GM23338 (cell line): ENCODE measurements around the gene TSEN2. TPM values are rescaled to one million over a fixed set of nuclear protein-coding genes. Genes with fewer than 3 reads are reported as not detected.

Experiments used
- ATAC-seq: fragments of 200-7000 bp; cut with Tn5 transposase; 3 replicates; pipeline ENCODE4 v1.9.1; 2020
- DNase-seq: peaks from one replicate; pipeline ENCODE4 v3.0.0-alpha.2; 2015; ENCODE audit warnings: low spot score
- H2AFZ ChIP-seq: fragments of 200-600 bp; sonication (generic); 2 replicates; pipeline ENCODE4 v1.8.0; 2016; ENCODE audit warnings: antibody characterized with exemption, mild to moderate bottlenecking, moderate library complexity
- H3F3A ChIP-seq: fragments of 200-600 bp; sonication (generic); replicated peaks from 2 replicates; pipeline ENCODE4 v1.8.0; 2017; ENCODE audit warnings: antibody characterized with exemption, mixed run types, low read depth
- H3K27ac ChIP-seq: fragments of 200-600 bp; sonication (generic); 2 replicates; pipeline ENCODE4 v1.6.1; 2016; ENCODE audit warnings: low read depth
- H3K27me3 ChIP-seq: fragments of 200-600 bp; sonication (generic); 2 replicates; pipeline ENCODE4 v1.8.0; 2016; ENCODE audit warnings: mild to moderate bottlenecking, mixed run types, moderate library complexity; ENCODE audit not compliant: insufficient read depth
- H3K36me3 ChIP-seq: fragments of 200-600 bp; sonication (generic); 2 replicates; pipeline ENCODE4 v1.8.0; 2016; ENCODE audit warnings: mild to moderate bottlenecking; ENCODE audit not compliant: insufficient read depth
- H3K4me1 ChIP-seq: fragments of 200-600 bp; sonication (generic); 2 replicates; pipeline ENCODE4 v1.8.0; 2016; ENCODE audit warnings: mild to moderate bottlenecking, moderate library complexity; ENCODE audit not compliant: insufficient read depth
- H3K4me2 ChIP-seq: fragments of 200-600 bp; sonication (generic); 2 replicates; pipeline ENCODE4 v1.7.1; 2017; ENCODE audit warnings: mixed run types
- H3K4me3 ChIP-seq: fragments of 200-600 bp; sonication (generic); 2 replicates; pipeline ENCODE4 v1.6.1; 2016; ENCODE audit warnings: mixed run types
- H3K79me2 ChIP-seq: fragments of 200-600 bp; sonication (generic); replicated peaks from 2 replicates; pipeline ENCODE4 v1.8.0; 2017; ENCODE audit warnings: mild to moderate bottlenecking; ENCODE audit not compliant: insufficient read depth
- H3K9me2 ChIP-seq: fragments of 200-600 bp; sonication (generic); 2 replicates; pipeline ENCODE4 v1.8.0; 2017; ENCODE audit not compliant: insufficient read depth
- H4K20me1 ChIP-seq: fragments of 200-600 bp; sonication (generic); replicated peaks from 2 replicates; pipeline ENCODE4 v1.8.0; 2017; ENCODE audit warnings: mild to moderate bottlenecking; ENCODE audit not compliant: insufficient read depth
- H3K27ac Mint-ChIP-seq: 2 replicates; pipeline ENCODE4 v1.8.0; 2020; ENCODE audit warnings: inconsistent platforms, mild to moderate bottlenecking, moderate library complexity, mixed read lengths
- H3K27me3 Mint-ChIP-seq: 3 replicates; pipeline ENCODE4 v1.8.0; 2022; ENCODE audit warnings: low read depth, mild to moderate bottlenecking, moderate library complexity, mixed read lengths, inconsistent platforms; ENCODE audit not compliant: insufficient read depth, poor library complexity
- H3K36me3 Mint-ChIP-seq: 3 replicates; pipeline ENCODE4 v1.8.0; 2021; ENCODE audit warnings: low read depth, mild to moderate bottlenecking, inconsistent platforms, moderate library complexity, mixed read lengths
- H3K4me1 Mint-ChIP-seq: 3 replicates; pipeline ENCODE4 v1.8.0; 2020; ENCODE audit warnings: mild to moderate bottlenecking, inconsistent platforms, mixed read lengths
- H3K4me3 Mint-ChIP-seq: 3 replicates; pipeline ENCODE4 v1.8.0; 2021; ENCODE audit warnings: moderate library complexity, mild to moderate bottlenecking, inconsistent platforms, mixed read lengths
- H3K9me3 Mint-ChIP-seq: 3 replicates; pipeline ENCODE4 v1.8.0; 2020; ENCODE audit warnings: moderate library complexity, mild to moderate bottlenecking, inconsistent platforms, mixed read lengths
- CREB1 ChIP-seq: fragments of 250-450 bp; sonication (Bioruptor Pico); IDR thresholded peaks from 2 replicates; pipeline ENCODE4 v1.5.0; 2020; ENCODE audit warnings: low read depth, mild to moderate bottlenecking, moderate library complexity
- CTCF ChIP-seq, 2 experiments: fragments of 200-600 bp in 1 of 2; sonication (generic) in 1 of 2; conservative IDR thresholded peaks; 2 replicates each; pipeline versions ENCODE4 v1.5.1 to v1.6.1; 2016 to 2017; ENCODE audit warnings: antibody characterized with exemption in 2 of 2, low read depth in 2 of 2, mild to moderate bottlenecking in 2 of 2, moderate library complexity in 1 of 2
- ETS1 ChIP-seq: IDR thresholded peaks from 2 replicates; pipeline ENCODE4 v1.6.1; 2016; ENCODE audit warnings: antibody characterized with exemption
- EZH2 ChIP-seq: fragments of 200-600 bp; sonication (generic); IDR thresholded peaks from one replicate; pipeline ENCODE4 v1.8.0; 2017; ENCODE audit warnings: antibody characterized with exemption, mild to moderate bottlenecking, low read depth; ENCODE audit not compliant: unreplicated experiment
- EZH2phosphoT487 ChIP-seq: fragments of 200-600 bp; sonication (generic); IDR thresholded peaks from one replicate; pipeline ENCODE4 v1.8.1; 2018; ENCODE audit warnings: antibody characterized with exemption; ENCODE audit not compliant: unreplicated experiment
- JUNB ChIP-seq: IDR thresholded peaks from one replicate; pipeline ENCODE4 v1.6.1; 2016; ENCODE audit warnings: antibody characterized with exemption; ENCODE audit not compliant: unreplicated experiment
- NANOG ChIP-seq: IDR thresholded peaks from 2 replicates; pipeline ENCODE4 v1.6.1; 2016; ENCODE audit warnings: antibody characterized with exemption, borderline replicate concordance
- POLR2AphosphoS5 ChIP-seq: IDR thresholded peaks from 2 replicates; pipeline ENCODE4 v1.6.1; 2016; ENCODE audit warnings: antibody characterized with exemption, low read depth
- REST ChIP-seq: IDR thresholded peaks from one replicate; pipeline ENCODE4 v1.6.1; 2018; ENCODE audit warnings: antibody characterized with exemption; ENCODE audit not compliant: unreplicated experiment
- STAT1 ChIP-seq: IDR thresholded peaks from one replicate; pipeline ENCODE4 v1.6.1; 2016; ENCODE audit warnings: antibody characterized with exemption; ENCODE audit not compliant: unreplicated experiment
- ZNF114 ChIP-seq: fragments of 250-450 bp; sonication (Bioruptor Pico); IDR thresholded peaks from 2 replicates; pipeline ENCODE4 v1.5.0; 2020; ENCODE audit warnings: mild to moderate bottlenecking, moderate library complexity
- ZNF331 ChIP-seq: fragments of 250-450 bp; sonication (Bioruptor Pico); IDR thresholded peaks from 2 replicates; pipeline ENCODE4 v1.5.0; 2020; ENCODE audit warnings: low read depth, mild to moderate bottlenecking, moderate library complexity
- ZNF462 ChIP-seq: fragments of 250-450 bp; sonication (Bioruptor Pico); IDR thresholded peaks from 2 replicates; pipeline ENCODE4 v1.5.0; 2020; ENCODE audit warnings: mild to moderate bottlenecking, moderate library complexity
- polyA plus RNA-seq: library from polyadenylated mRNA; unstranded; fragments of >200 nt; fragmentation: Nextera tagmentation; extraction: Ambion mirVana; gene quantifications from 2 replicates; pipeline ENCODE4 v1.2.1, GENCODE V29; 2016
- total RNA-seq: library from RNA; depleted of rRNA; stranded (reverse); fragments of >200 nt; shearing (Covaris generic); gene quantifications from 2 replicates; pipeline ENCODE4 v1.2.3, GENCODE V29; 2014

Gene TSEN2
- total and polyA plus RNA-seq, 2 experiments from 2014 or later: 27.7 to 30.0 TPM

- Mint-ChIP-seq H3K27ac (no peak overlapping the region), H3K4me3 (no peak overlapping the region), H3K27me3 (peaks cover 2% of the 10 kb centered on the region), H3K9me3 (no peaks in the 10 kb centered on the region), H3K4me1 (no peaks in the 10 kb centered on the region), H3K36me3 (peaks cover 38% of the 10 kb centered on the region)
- Histone ChIP-seq H3K36me3 (no peaks in the 10 kb centered on the region), H4K20me1 (peaks cover 20% of the 10 kb centered on the region), H2AFZ (no peak overlapping the region), H3K4me2 (no peak overlapping the region), H3K27me3 (no peaks in the 10 kb centered on the region), H3K27ac (no peak overlapping the region), H3K4me1 (no peaks in the 10 kb centered on the region), H3F3A (no peaks in the 10 kb centered on the region), H3K9me2 (no peaks in the 10 kb centered on the region), H3K79me2 (no peaks in the 10 kb centered on the region), H3K4me3 (no peak overlapping the region)
- DNase-seq (no peak), ATAC-seq (no peak)
- TF ChIP-seq NANOG (no peak), STAT1 (no peak), REST (no peak), ZNF331 (CRISPR knock-in tag) (no peak), CREB1 (CRISPR knock-in tag) (no peak), ZNF114 (CRISPR knock-in tag) (no peak), CTCF (conservative IDR thresholded peaks at IDR 0.05; ENCODE audit: low read depth in 2 of 2) (no peak), EZH2phosphoT487 (no peak), EZH2 (no peak), JUNB (no peak), ZNF462 (CRISPR knock-in tag) (no peak), ETS1 (no peak), POLR2AphosphoS5 (no peak)
These were observed 36.7 kb downstream of the TSEN2 start for GRCh38 chr3:12521010-12521409.
